HG02571 (cell line): Measurements from ENCODE around the gene FLCN.
"Not testable (repeated sequence)": the region's sequence is repeated elsewhere in the genome, so short reads cannot be mapped to it uniquely, and the experiment has no call there.

ENCODE experiments used
- ATAC-seq: cut with Tn5 transposase; IDR thresholded peaks from one replicate; pipeline ENCODE4 v1.9.1; 2021; ENCODE audit warnings: mild to moderate bottlenecking, moderate library complexity; ENCODE audit not compliant: unreplicated experiment

Gene FLCN

DNA sequence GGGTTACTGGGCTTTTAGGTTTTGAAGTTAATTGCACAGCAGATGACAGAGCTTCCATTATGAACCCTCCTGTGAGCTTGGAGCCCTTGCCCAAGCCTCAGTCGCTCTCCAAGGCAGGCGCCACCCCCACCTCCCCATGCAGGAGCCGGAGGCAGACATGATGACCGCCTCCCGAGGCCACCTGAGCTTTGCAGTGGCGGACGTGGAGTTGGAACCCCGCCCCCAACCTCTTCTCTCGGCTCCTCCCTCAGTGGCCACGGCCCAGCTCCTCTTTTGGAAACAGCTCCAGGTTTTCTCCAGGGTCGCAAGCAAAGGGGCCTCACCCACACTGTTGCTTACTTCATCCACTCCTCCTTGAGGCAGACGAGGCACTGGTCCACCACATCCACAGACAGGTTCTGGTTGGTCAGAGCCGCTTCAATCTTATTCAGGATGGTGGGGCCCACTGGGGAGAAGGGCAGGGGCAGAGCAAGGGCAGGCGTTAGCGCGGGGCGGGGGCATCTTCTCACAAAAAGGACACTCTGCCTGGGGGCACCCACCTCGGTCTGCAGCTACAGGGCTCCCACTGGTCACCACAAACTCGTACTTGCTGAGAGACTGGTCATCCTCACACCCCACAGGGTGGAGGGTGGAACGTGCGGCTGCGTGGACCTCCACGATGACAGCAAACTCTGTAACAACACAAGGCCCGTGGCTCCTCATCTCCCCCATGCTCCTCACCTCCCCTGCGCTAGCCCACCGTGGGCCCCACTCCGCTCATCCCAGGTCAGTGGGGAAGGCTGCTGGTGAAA is 22.1 kb downstream of the FLCN start:
- no peak for ATAC-seq

- ATAC-seq: no peak
These were observed 23.2 kb downstream of the FLCN start for GRCh38 chr17:17213775-17214174.

DNA sequence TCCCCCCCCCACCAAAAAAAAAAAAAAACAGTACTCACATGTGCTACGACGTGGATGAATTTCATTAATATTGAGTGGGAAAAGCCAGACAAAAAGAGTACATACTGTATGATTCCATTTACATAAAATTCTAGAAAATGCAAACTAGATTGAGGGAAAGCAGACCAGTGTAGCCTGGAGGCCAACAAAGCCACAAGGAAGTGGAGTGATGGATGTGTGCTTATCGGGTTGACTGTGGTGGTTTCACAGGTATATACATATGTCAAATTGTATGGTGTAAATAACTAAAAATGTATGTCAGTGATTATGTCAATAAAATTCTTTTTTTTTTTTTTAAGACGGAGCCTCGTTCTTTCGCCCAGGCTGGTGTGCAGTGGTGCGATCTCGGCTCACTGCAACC is 29.0 kb downstream of the FLCN start:
- no peak for ATAC-seq

DNA sequence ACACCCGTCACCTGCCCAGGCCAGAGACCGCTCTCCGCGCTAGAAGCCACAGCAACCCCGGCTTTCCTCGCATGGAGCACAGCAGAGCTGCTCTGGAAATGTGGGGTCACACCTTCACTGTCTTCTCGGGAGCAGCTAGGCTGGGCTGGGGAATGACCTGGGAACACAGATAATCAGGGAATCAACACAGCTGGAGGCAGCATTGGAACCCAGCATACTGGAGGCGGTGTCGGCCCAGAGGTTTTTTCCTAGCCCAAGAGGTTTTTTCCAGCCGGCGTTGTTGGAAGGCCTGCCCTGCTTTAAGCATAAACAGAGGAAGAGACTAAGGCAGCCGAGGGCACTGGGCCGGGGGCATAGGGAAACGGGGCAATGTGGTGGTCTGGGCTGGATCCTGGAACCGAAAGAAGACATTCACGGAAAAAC is 30.0 kb downstream of the FLCN start:
- no peak for ATAC-seq

- peak; percentile 52 for ATAC-seq
These were observed 30.6 kb downstream of the FLCN start, which contains the start of gene PLD6 for GRCh38 chr17:17206124-17206912. TSS of gene PLD6 (minus strand) at chr17:17206333. CDS start at chr17:17206286, 47 bp downstream.

DNA sequence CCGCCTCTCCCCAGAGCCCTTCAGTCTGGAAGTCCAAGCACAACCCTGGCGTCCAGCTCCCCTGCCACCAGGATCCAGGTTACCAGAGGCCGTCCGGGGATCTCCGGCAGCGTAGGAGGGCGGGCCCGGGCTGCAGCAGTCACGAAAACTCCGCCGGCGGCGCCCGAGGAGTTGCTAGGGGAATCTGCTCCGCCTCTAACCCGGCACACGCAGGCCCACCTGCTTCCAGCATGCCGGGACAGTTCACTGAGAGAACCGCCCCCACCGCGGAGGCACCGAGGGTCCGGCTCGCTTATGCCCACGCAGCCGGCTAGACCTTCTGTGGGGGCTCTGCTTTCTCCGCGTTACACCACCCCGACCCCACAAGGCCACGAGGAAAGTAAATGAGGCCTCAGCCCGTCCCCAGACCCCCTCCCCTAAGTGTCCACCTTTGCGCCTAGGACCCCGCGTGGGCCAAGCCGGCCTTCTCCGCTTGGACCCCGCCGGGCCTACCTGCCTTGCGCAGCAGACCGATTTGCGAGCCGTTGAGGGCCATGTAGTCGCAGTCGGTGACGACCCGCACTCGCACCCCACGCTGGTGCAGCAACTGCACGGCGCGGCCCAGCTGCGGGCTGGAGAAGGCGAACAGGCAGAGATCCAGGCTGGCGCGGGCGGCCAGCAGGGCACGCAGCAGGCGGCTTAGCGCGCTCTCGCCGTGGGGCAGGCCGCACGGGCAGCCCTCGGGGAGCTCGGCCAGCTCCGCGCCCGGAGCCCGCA is 31.4 kb downstream of the FLCN start:
- ATAC-seq: peak; percentile 40

DNA sequence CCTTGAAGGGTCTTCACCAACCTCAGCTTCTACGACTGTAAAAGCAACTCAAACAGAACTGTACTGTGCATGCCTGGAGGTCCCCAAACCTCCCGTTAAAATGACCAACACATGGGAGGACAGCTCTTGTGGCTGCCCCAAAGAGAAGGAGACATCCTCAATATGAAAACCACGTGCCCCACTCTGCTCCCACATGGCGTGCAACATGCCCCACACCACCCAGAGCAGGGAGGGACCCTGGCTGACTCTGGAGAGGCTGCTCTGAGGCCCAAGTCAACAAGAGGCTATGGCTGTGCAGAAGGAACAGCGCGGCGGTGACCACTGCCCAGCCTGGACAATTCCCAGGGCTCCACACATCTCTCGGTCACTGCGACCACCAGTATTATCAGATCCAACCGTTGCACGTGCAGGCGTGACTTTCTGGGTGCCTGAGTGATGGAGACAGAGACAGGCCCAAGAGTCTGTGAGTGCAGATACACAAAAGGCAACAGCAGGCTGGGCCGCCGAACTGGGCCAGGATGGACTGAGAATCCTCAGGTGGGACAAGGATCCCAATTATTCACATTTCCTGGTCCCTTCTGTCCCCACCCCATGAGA is 32.2 kb downstream of the FLCN start:
- no peak for ATAC-seq

DNA sequence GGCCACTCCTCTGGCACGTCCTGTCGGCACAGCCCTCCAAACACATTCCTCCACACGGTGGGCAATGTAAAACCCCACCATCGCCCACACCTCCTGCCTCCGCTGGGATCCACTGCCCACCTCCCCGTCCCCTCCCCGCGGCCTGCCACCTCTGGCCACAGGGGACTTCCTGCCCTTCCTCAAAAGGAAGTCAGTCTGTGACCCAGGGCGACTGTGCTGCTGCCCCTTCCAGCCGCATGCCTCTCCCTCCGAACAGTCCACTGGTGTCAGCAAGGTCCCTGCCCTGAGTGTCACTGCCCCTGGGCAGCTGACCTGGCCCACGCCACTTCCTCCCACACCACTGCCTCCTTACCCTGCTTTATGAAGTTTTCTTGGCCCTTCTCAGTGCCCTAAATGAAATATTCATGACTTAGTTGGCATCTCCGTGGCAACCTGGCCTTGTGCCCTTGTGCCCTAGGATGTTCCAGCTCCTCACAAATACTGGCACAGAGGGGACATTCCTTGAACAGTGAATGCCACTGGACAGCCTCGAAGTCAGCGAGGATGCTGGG is 32.9 kb downstream of the FLCN start:
- ATAC-seq: no peak

DNA sequence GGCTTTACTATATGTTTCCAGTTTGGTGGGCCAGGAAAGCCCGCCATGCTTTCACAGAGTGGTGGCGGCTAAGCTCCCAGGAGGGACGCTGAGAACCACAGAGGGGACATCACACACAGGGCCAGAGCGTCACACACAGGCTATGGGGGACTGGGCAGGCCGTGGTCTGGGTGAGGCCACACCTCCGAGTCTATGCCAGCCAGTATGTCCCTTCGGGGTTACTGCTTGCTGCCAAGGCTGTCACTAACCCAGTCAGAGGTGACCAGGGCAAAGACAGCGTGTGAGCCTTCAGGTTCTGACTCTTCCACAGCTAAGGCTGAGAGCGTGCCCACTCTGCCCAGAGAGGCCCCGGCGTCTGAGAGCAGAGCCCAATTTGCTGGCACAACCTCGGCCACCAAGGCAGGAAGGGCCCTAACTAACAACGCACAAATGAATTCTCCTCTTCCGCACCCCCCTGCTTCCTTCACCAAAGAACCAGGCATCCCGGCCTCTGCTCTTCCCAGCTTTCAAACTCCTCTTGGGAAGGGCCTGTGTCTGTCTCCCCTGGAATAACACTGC is 33.7 kb downstream of the FLCN start:
- no peak for ATAC-seq

DNA sequence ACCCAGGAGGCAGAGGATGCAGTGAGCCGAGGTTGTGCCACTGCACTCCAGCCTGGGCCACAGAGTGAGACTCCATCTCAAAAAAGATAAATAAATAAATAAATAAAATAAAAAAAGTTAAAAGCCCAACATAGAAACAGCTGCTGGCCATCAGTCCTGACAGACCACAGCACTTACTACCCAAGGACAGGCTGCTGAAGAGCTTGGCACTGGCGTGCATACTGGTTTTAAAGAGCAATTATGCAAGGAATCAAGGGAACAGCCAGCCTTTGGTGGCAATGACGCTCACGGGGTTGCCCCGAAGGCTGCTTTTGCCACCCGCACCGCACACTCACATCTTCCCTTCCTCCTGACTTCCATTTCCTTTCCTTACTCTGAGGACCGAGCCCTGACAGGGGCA is 35.1 kb downstream of the FLCN start:
- no peak for ATAC-seq

DNA sequence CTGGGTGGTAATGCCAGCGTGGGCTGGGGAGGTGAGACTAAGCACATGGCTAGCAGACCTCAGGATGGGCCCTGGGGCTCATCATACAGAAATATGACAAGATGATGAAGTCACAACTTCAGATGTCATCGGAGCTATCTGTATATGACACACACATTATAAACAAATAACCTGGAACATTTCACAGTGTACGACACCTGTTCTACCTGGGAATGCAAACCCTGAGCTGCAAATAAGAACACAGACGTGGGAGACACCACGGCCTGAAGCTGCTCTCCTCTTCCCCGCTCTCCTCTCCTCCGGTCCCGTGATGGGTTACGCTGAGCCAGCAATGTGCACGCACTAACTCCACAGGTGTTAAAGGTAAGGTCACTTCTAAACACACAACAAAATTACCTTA is 35.7 kb downstream of the FLCN start:
- no peak for ATAC-seq

- ATAC-seq: no peak
These were observed 36.1 kb downstream of the FLCN start for GRCh38 chr17:17200831-17201230.

DNA sequence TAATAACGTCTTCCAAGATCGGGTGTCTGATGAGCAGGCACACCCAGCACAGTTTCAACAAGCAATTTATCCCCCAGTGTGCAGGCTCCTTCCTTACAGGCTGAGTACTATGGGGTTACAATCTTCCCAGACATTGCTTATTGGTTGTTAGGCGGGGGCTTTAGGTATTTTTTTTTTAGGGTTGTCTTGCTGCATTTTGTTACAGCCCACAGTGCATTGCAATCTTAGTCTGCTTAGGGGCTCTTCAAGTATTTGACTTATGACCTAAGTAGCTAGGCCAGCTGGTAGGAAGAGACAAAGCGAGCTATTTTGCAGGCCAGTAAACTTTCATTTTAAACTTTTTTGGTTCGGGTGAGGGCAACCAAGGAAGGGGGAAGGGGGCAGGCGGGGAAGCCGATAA is 36.7 kb downstream of the FLCN start:
- no peak for ATAC-seq

- ATAC-seq: no peak
These were observed 38.7 kb downstream of the FLCN start for GRCh38 chr17:17198281-17198680.

GRCh38 chr17:17196776-17197175 is 40.2 kb downstream of the FLCN start:
- ATAC-seq: no peak

- not testable (repeated sequence) for ATAC-seq
These were observed 41.5 kb downstream of the FLCN start for GRCh38 chr17:17195466-17195865.

- ATAC-seq: no peak
These were observed 45.0 kb downstream of the FLCN start for GRCh38 chr17:17191961-17192381.

DNA sequence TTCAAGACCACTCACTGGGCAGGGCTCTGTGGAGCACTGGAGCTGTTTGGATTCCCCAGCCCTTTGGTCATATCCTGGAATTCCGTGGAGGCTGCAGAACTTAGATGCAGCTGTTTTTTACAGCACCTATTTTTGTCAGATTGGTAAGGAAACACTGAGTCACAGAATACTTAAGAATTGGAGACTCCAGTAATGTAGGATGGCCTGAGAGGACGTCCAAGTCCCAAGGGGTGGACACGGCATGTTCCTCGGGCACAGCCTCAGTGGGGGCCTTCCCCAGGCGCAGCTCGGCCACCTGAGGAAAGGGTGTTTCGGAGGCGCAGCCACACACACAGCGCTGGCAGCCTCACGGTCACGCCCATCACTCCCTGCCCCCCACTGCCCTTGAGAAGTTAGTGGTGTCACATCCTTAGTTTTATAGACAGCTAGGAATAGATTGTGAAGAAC is 45.6 kb downstream of the FLCN start:
- ATAC-seq: no peak

- no peak for ATAC-seq
These were observed 46.8 kb downstream of the FLCN start for GRCh38 chr17:17190188-17190587.

DNA sequence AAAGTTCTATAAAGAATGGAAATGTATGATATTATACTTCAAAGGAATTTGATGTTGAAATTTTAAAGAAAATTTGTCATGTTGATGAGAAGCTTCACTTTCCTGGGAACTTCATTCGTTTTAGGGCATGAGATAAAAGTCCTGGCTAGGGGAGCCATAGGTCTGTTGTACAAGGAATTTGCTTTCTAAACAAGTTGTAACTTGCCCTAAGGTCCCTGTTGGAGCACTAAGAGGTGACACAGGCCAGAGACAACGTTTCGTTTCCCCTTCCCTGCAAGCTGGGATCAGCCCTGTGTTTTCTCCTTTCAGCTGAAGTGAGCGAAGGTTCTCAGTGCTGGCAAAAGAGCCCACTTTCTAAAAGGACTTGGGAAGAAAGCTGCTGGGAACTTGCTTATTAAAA is 47.4 kb downstream of the FLCN start:
- no peak for ATAC-seq
